22Rv1 (cell line): Measurements from ENCODE around the gene FLOT1.

Source experiments
- H3K27ac ChIP-seq: fragments of 450-650 bp; 2 replicates; pipeline ENCODE4 v1.5.1; 2017
- CTCF ChIP-seq: fragments of 450-650 bp; IDR thresholded peaks from 2 replicates; pipeline ENCODE4 v1.5.1; 2017; ENCODE audit warnings: mild to moderate bottlenecking
- ZFX ChIP-seq: fragments of 450-650 bp; IDR thresholded peaks from 2 replicates; pipeline ENCODE4 v1.6.1; 2017; ENCODE audit warnings: antibody characterized with exemption, borderline replicate concordance

Gene FLOT1

GRCh38 chr6:30682143-30683117, 60.1 kb downstream of the FLOT1 start:
- TF ChIP-seq ZFX (no peak), CTCF (no peak)
- no peak overlapping the region for H3K27ac ChIP-seq

GRCh38 chr6:30681766-30682142, 60.7 kb downstream of the FLOT1 start:
- no peak overlapping the region for H3K27ac ChIP-seq
- no peak for TF ChIP-seq ZFX
- TF ChIP-seq CTCF: no peak

GRCh38 chr6:30679765-30680535, 62.5 kb downstream of the FLOT1 start:
- H3K27ac ChIP-seq: no peak overlapping the region
- TF ChIP-seq CTCF (no peak), ZFX (no peak)

- TF ChIP-seq ZFX (no peak), CTCF (peak; percentile 98)
- no peak overlapping the region for H3K27ac ChIP-seq
Observed at GRCh38 chr6:30678964-30679726, 63.3 kb downstream of the FLOT1 start.
